GM12891 (cell line): ENCODE data around the gene TFCP2L1.

Source experiments
- PAX5 ChIP-seq: IDR thresholded peaks from 2 replicates; pipeline ENCODE4 v1.6.1; 2011; ENCODE audit warnings: low read length, moderate library complexity, mild to moderate bottlenecking; ENCODE audit not compliant: insufficient read depth, severe bottlenecking
- POLR2A ChIP-seq: IDR thresholded peaks from 2 replicates; pipeline ENCODE4 v1.6.1; 2011; ENCODE audit warnings: low read depth, low read length, control low read depth
- POLR2AphosphoS5 ChIP-seq: IDR thresholded peaks from 2 replicates; pipeline ENCODE4 v1.6.1; 2011; ENCODE audit warnings: low read depth, low read length, control low read depth
- POU2F2 ChIP-seq: IDR thresholded peaks from 2 replicates; pipeline ENCODE4 v1.6.1; 2011; ENCODE audit warnings: low read depth, mild to moderate bottlenecking, control low read depth, low read length, moderate library complexity
- SPI1 ChIP-seq: IDR thresholded peaks from 2 replicates; pipeline ENCODE4 v1.6.1; 2011; ENCODE audit warnings: low read depth, low read length, control low read depth
- TAF1 ChIP-seq: IDR thresholded peaks from 2 replicates; pipeline ENCODE4 v1.6.1; 2011; ENCODE audit warnings: low read depth, low read length, control low read depth

DNA sequence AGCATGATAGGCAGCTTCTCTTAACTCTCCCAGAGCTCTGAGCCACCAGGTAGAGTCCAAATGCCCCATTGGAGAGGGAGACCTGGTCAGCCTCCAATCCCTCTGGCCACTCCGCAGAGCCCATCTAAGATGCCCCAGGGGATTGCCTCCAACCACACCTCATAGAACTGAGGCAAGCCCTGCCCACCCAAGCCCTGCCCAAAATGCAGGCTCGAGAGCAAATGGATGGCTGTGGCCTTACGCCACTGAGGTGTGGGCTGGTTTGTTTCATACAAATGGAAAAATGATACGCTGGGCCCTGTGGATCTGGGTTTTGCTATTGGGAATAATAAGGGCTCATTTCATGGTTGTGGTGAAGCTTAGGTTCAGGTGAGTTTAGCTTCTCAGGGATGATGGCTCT is 3.0 kb upstream of the TFCP2L1 start:
- TF ChIP-seq TAF1 (no peak), SPI1 (no peak), POLR2AphosphoS5 (no peak), POLR2A (no peak), PAX5 (no peak), POU2F2 (no peak)
